Measurements from ENCODE around the gene TRPC4AP.

Gene TRPC4AP

DNA sequence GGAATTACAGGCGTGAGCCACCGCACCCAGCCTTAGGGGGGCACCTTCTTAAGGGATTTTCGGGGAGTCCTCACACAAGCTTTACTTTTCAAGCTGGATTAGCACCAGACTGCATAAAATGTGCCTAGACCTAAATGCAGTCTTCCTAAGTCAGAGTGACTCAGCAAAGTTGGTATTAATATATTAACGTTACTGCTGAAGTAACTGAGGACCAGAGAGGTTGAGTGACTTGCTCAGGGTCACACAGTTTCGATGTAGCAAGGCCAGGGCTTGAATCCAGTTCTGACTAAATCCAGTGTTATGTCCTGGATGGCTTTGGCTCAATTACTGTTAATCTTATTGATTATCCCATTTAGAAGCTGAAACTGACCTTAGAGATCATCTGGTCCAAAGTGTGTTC, 41.1 kb upstream of the TRPC4AP start:
- Histone ChIP-seq H3K79me2 (no peaks in the 10 kb centered on the region), H3K9me3 (ENCODE audit: control insufficient read depth, low read length) (no peaks in the 10 kb centered on the region), H3K4me1 (no peaks in the 10 kb centered on the region), H3K36me3 (ENCODE audit: control insufficient read depth, insufficient read depth, low read length) (no peaks in the 10 kb centered on the region), H3K4me2 (ENCODE audit: low read length) (no peak overlapping the region), H3K27ac (no peak overlapping the region), H3K9ac (no peak overlapping the region), H3K27me3 (ENCODE audit: control insufficient read depth, insufficient read depth, low read length) (no peaks in the 10 kb centered on the region), H3K4me3 (ENCODE audit: low read depth, low read length) (no peak overlapping the region), H2AFZ (no peak overlapping the region)
- no peak for TF ChIP-seq CTCF (IDR thresholded peaks at IDR 0.05)

DNA sequence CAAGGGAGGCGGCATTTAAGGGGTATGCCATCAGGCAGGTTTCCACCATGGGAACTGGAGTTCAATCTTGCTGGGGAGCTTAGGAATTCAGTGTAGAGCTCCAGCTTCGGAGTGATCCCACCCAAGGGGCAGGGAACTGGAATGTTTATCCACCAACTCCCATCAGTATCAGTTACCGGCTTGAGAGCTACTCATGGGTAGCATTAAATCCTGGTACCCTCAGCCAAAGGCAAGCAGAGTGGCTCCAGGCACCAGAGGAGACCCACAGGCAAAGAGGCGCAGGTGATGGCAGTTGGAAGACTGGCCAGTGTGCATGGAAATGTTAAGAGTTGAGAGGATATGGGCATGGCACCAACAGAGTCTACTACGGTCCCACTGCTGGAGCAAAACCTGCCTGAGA, 40.4 kb upstream of the TRPC4AP start:
- H3K36me3 ChIP-seq (ENCODE audit: control insufficient read depth, insufficient read depth, low read length), result no peaks in the 10 kb centered on the region
- no peaks in the 10 kb centered on the region for H3K79me2 ChIP-seq
- no peak overlapping the region for H3K9ac ChIP-seq
- H3K4me3 ChIP-seq (ENCODE audit: low read depth, low read length), result no peak overlapping the region
- H3K4me2 ChIP-seq (ENCODE audit: low read length), result no peak overlapping the region
- TF ChIP-seq CTCF (IDR thresholded peaks at IDR 0.05), result no peak
- no peak overlapping the region for H3K27ac ChIP-seq
- no peak overlapping the region for H2AFZ ChIP-seq
- no peaks in the 10 kb centered on the region for H3K9me3 ChIP-seq (ENCODE audit: control insufficient read depth, low read length)
- no peaks in the 10 kb centered on the region for H3K4me1 ChIP-seq
- no peaks in the 10 kb centered on the region for H3K27me3 ChIP-seq (ENCODE audit: control insufficient read depth, insufficient read depth, low read length)

- Histone ChIP-seq H3K4me1 (no peaks in the 10 kb centered on the region), H3K9ac (no peak overlapping the region), H2AFZ (no peak overlapping the region), H3K9me3 (ENCODE audit: control insufficient read depth, low read length) (no peaks in the 10 kb centered on the region), H3K4me3 (ENCODE audit: low read depth, low read length) (no peak overlapping the region), H3K4me2 (ENCODE audit: low read length) (no peak overlapping the region), H3K36me3 (ENCODE audit: control insufficient read depth, insufficient read depth, low read length) (no peaks in the 10 kb centered on the region), H3K27ac (no peak overlapping the region), H3K27me3 (ENCODE audit: control insufficient read depth, insufficient read depth, low read length) (no peaks in the 10 kb centered on the region), H3K79me2 (no peaks in the 10 kb centered on the region)
- no peak for TF ChIP-seq CTCF (IDR thresholded peaks at IDR 0.05)
Measured at GRCh38 chr20:35131934-35132333, 39.3 kb upstream of the TRPC4AP start.

DNA sequence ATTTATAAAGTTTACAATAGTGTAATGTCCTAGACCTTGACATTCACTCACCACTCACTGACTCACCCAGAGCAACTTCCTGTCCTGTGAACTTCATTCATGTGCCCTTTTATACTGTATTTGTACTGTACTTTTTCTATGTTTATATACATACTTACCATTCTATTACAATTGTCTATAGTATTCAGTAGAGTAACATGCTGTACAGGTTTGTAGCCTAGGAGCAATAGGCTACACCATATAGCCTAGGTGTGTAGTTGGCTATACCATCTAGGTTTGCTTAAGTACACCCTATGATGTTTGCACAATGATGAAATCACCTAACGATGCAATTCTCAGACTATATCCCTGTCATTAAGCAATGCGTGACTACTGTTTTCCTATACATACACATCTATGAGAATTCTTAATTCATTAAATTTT, 37.1 kb upstream of the TRPC4AP start:
- no peaks in the 10 kb centered on the region for H3K79me2 ChIP-seq
- H3K9me3 ChIP-seq (ENCODE audit: control insufficient read depth, low read length), result no peaks in the 10 kb centered on the region
- H2AFZ ChIP-seq, result no peak overlapping the region
- no peak overlapping the region for H3K4me2 ChIP-seq (ENCODE audit: low read length)
- no peak overlapping the region for H3K9ac ChIP-seq
- no peaks in the 10 kb centered on the region for H3K4me1 ChIP-seq
- no peak overlapping the region for H3K27ac ChIP-seq
- no peaks in the 10 kb centered on the region for H3K36me3 ChIP-seq (ENCODE audit: control insufficient read depth, insufficient read depth, low read length)
- TF ChIP-seq CTCF (IDR thresholded peaks at IDR 0.05), result no peak
- H3K27me3 ChIP-seq (ENCODE audit: control insufficient read depth, insufficient read depth, low read length), result no peaks in the 10 kb centered on the region
- no peak overlapping the region for H3K4me3 ChIP-seq (ENCODE audit: low read depth, low read length)

DNA sequence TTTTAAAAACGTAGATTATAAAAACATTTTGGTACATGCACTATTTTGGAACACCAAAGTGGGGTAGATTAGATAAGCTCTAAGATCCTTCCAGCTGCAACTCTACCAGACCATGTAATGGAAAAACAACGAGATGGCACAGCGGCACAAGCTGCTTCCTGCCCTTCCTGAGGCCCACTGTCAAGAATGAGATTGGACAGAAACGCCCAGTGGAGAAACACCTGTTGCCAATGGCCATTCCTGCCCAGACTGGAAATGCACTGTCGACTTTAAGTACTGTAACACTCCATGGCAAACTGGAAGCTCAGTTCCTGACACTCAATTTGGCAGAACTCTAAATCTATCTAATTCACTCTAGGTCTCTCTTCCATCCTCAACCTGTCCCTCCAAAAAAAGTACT, 33.1 kb upstream of the TRPC4AP start:
- H3K4me1 ChIP-seq, result no peaks in the 10 kb centered on the region
- H3K4me3 ChIP-seq (ENCODE audit: low read depth, low read length), result no peak overlapping the region
- H3K79me2 ChIP-seq, result no peaks in the 10 kb centered on the region
- H3K36me3 ChIP-seq (ENCODE audit: control insufficient read depth, insufficient read depth, low read length), result no peaks in the 10 kb centered on the region
- H3K4me2 ChIP-seq (ENCODE audit: low read length), result no peak overlapping the region
- H3K27ac ChIP-seq, result no peak overlapping the region
- no peaks in the 10 kb centered on the region for H3K9me3 ChIP-seq (ENCODE audit: control insufficient read depth, low read length)
- TF ChIP-seq CTCF (IDR thresholded peaks at IDR 0.05), result no peak
- H3K9ac ChIP-seq, result no peak overlapping the region
- H2AFZ ChIP-seq, result no peak overlapping the region
- no peaks in the 10 kb centered on the region for H3K27me3 ChIP-seq (ENCODE audit: control insufficient read depth, insufficient read depth, low read length)
